Colon (tissue), 2 donors: Measurements from ENCODE around the gene TRPC4.

Experiments
- FAIRE-seq: peaks from 2 replicates; lab custom pipeline; 2012; peaks lifted over from hg19 to GRCh38; lab: Jason Lieb, UNC
- donor health status: control.
- donor health status: control.

Gene TRPC4

GRCh38 chr13:37869756-37870488 lies at the start of gene TRPC4:
TRPC4 (minus strand) TSS chr13:37869772; CDS start chr13:37783333, 86,439 bp downstream.
- no peak for FAIRE-seq

GRCh38 chr13:37918751-37919150 lies 49.2 kb upstream of the TRPC4 start:
- FAIRE-seq: no peak

- no peak for FAIRE-seq
Measured at GRCh38 chr13:37918116-37918714, 48.6 kb upstream of the TRPC4 start.

GRCh38 chr13:37914781-37915391 lies 45.3 kb upstream of the TRPC4 start:
- no peak for FAIRE-seq

- FAIRE-seq: no peak
Measured at GRCh38 chr13:37910790-37911189, 41.2 kb upstream of the TRPC4 start.

- FAIRE-seq: no peak
Measured at GRCh38 chr13:37906880-37907279, 37.3 kb upstream of the TRPC4 start.

GRCh38 chr13:37905736-37906135 lies 36.2 kb upstream of the TRPC4 start:
- FAIRE-seq: no peak

- FAIRE-seq: no peak
Measured at GRCh38 chr13:37899753-37900152, 30.2 kb upstream of the TRPC4 start.

GRCh38 chr13:37893321-37893720 lies 23.7 kb upstream of the TRPC4 start:
- FAIRE-seq: no peak

GRCh38 chr13:37889820-37890219 lies 20.2 kb upstream of the TRPC4 start:
- FAIRE-seq: no peak

- FAIRE-seq: no peak
Measured at GRCh38 chr13:37889102-37889501, 19.5 kb upstream of the TRPC4 start.

- FAIRE-seq: no peak
Measured at GRCh38 chr13:37886879-37887278, 17.3 kb upstream of the TRPC4 start.

- FAIRE-seq: no peak
Measured at GRCh38 chr13:37884674-37885073, 15.1 kb upstream of the TRPC4 start.

- FAIRE-seq: no peak
Measured at GRCh38 chr13:37884026-37884425, 14.5 kb upstream of the TRPC4 start.

- no peak for FAIRE-seq
Measured at GRCh38 chr13:37878921-37879320, 9.3 kb upstream of the TRPC4 start.

GRCh38 chr13:37878496-37878895 lies 8.9 kb upstream of the TRPC4 start:
- no peak for FAIRE-seq

- no peak for FAIRE-seq
Measured at GRCh38 chr13:37870895-37871550, 1.5 kb upstream of the TRPC4 start.

- no peak for FAIRE-seq
Measured at GRCh38 chr13:37870489-37870845, 895 bp upstream of the TRPC4 start.

- no peak for FAIRE-seq
Measured at GRCh38 chr13:37869506-37869755, 141 bp downstream of the TRPC4 start.

GRCh38 chr13:37868691-37869505 lies 674 bp downstream of the TRPC4 start:
- FAIRE-seq: no peak

- FAIRE-seq: no peak
Measured at GRCh38 chr13:37863708-37864107, 5.9 kb downstream of the TRPC4 start.

GRCh38 chr13:37835392-37835791 lies 34.2 kb downstream of the TRPC4 start:
- FAIRE-seq: no peak

- no peak for FAIRE-seq
Measured at GRCh38 chr13:37833411-37833810, 36.2 kb downstream of the TRPC4 start.
